Measurements from ENCODE around the gene RFPL4A.
"Not testable (repeated sequence)": the region's sequence is repeated elsewhere in the genome, so short reads cannot be mapped to it uniquely, and the experiment has no call there.

Gene RFPL4A

DNA sequence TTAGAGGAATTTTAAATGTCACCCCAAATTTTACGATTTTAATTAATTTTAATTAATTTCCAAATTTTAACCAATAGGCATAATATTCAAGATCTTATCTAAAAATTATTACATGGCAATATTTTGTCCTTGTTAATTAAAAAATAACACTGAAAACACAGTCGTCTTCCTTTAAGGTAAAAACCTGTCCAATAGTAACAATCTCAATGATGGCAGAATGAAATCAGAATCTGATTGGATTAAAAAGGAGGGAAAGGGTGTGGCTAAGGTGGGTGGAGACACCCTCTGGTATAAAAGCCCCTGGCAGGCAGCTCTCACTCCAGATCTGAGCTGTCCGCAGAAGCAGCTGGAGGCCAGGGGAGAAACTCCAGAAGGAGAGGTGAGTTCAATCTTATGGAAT, at the start of gene RFPL4A:
TSS of gene RFPL4A (plus strand) at position 301 of the 400 bp plus-strand sequence. CDS start 2,704 bp downstream, outside the sequence.
- not testable (repeated sequence) for DNase-seq (ENCODE audit: low read depth, low spot score); H3K27me3 ChIP-seq (ENCODE audit: insufficient read depth, insufficient read length); H3K36me3 ChIP-seq (ENCODE audit: insufficient read depth, insufficient read length, low read length); H3K4me1 ChIP-seq (ENCODE audit: insufficient read depth, insufficient read length); H3K9me3 ChIP-seq (ENCODE audit: insufficient read depth, low read length); H3K4me3 ChIP-seq (ENCODE audit: insufficient read length, low read depth); H3K9ac ChIP-seq (ENCODE audit: insufficient read length, low read depth)

DNA sequence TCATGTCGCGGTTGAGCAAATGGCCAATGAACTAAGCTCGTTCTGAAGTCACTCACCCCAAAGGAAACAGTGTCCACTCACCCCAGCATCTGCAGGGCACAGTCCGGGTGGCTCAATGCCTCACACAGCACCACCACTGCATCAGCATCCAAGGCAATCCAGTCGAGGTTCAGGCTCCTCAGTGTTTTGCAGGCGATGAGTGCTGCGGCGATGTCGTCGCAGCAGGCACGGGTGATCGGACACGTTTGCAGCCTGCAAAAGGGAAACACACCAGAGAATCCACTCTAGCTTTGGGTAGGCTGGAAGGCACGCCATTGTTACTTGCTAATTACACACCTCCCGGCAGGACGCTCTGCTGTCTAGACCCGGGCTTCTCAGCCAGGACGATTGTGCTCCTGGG, 47.2 kb upstream of the RFPL4A start:
- Histone ChIP-seq H3K9me3 (ENCODE audit: insufficient read depth, low read length) (no peaks in the 10 kb centered on the region; the same call in 1 of the 2 replicates), H3K4me3 (ENCODE audit: insufficient read length, low read depth) (no peak overlapping the region), H3K4me1 (ENCODE audit: insufficient read depth, insufficient read length) (no peaks in the 10 kb centered on the region), H3K27me3 (ENCODE audit: insufficient read depth, insufficient read length) (peaks cover 5% of the 10 kb centered on the region), H3K9ac (ENCODE audit: insufficient read length, low read depth) (no peak overlapping the region), H3K36me3 (ENCODE audit: insufficient read depth, insufficient read length, low read length) (no peaks in the 10 kb centered on the region)
- DNase-seq (ENCODE audit: low read depth, low spot score): no peak
- TF ChIP-seq ZNF274 (IDR thresholded peaks at IDR 0.05; ENCODE audit: low read depth, low read length) (no peak), SUZ12 (IDR thresholded peaks at IDR 0.05; ENCODE audit: extremely low read depth, insufficient read depth, insufficient read length) (no peak), YY1 (IDR thresholded peaks at IDR 0.05; ENCODE audit: insufficient read depth, insufficient read length) (no peak)

- TF ChIP-seq SUZ12 (IDR thresholded peaks at IDR 0.05; ENCODE audit: extremely low read depth, insufficient read depth, insufficient read length) (no peak), YY1 (IDR thresholded peaks at IDR 0.05; ENCODE audit: insufficient read depth, insufficient read length) (no peak), ZNF274 (IDR thresholded peaks at IDR 0.05; ENCODE audit: low read depth, low read length) (no peak)
- H3K4me1 ChIP-seq (ENCODE audit: insufficient read depth, insufficient read length): no peaks in the 10 kb centered on the region
- no peak for DNase-seq (ENCODE audit: low read depth, low spot score)
Measured at GRCh38 chr19:55712804-55713631, 45.9 kb upstream of the RFPL4A start.

GRCh38 chr19:55716531-55716930, 42.4 kb upstream of the RFPL4A start:
- no peaks in the 10 kb centered on the region for H3K36me3 ChIP-seq (ENCODE audit: insufficient read depth, insufficient read length, low read length)
- H3K4me1 ChIP-seq (ENCODE audit: insufficient read depth, insufficient read length): no peaks in the 10 kb centered on the region
- no peaks in the 10 kb centered on the region for H3K27me3 ChIP-seq (ENCODE audit: insufficient read depth, insufficient read length)
- H3K9ac ChIP-seq (ENCODE audit: insufficient read length, low read depth): no peak overlapping the region
- H3K9me3 ChIP-seq (ENCODE audit: insufficient read depth, low read length): peaks cover 10% of the 10 kb centered on the region; the same call in 1 of the 2 replicates
- no peak overlapping the region for H3K4me3 ChIP-seq (ENCODE audit: insufficient read length, low read depth)
- no peak for TF ChIP-seq YY1 (IDR thresholded peaks at IDR 0.05; ENCODE audit: insufficient read depth, insufficient read length)
- no peak for DNase-seq (ENCODE audit: low read depth, low spot score)

More at GRCh38 chr19:55712804-55713631, 45.9 kb upstream of the RFPL4A start:
- no peaks in the 10 kb centered on the region for H3K36me3 ChIP-seq (ENCODE audit: insufficient read depth, insufficient read length, low read length)
- no peak overlapping the region for H3K4me3 ChIP-seq (ENCODE audit: insufficient read length, low read depth)
- no peaks in the 10 kb centered on the region; the same call in 1 of the 2 replicates for H3K9me3 ChIP-seq (ENCODE audit: insufficient read depth, low read length)
- H3K9ac ChIP-seq (ENCODE audit: insufficient read length, low read depth): no peak overlapping the region
- peaks cover 5% of the 10 kb centered on the region for H3K27me3 ChIP-seq (ENCODE audit: insufficient read depth, insufficient read length)

DNA sequence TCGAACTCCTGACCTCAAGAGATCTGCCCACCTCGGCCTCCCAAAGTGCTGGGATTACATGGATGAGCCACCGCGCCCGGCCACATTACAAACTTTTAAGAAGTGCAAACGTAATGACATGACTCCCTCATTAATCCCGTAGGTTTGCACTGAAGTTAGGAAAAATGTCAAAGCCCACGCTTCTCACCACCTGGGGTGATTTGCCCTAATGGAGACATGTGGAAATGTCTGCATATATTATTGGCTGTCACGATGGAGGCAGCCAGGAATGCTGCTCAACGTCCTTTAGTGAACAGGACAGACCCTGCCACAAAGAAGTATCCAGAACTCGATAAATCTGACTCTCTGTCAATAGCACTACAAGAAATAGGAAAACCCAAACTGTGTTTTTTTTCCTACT, 41.6 kb upstream of the RFPL4A start:
- DNase-seq (ENCODE audit: low read depth, low spot score): no peak
- Histone ChIP-seq H3K27me3 (ENCODE audit: insufficient read depth, insufficient read length) (no peaks in the 10 kb centered on the region), H3K4me1 (ENCODE audit: insufficient read depth, insufficient read length) (no peaks in the 10 kb centered on the region), H3K36me3 (ENCODE audit: insufficient read depth, insufficient read length, low read length) (no peaks in the 10 kb centered on the region), H3K4me3 (ENCODE audit: insufficient read length, low read depth) (no peak overlapping the region), H3K9ac (ENCODE audit: insufficient read length, low read depth) (no peak overlapping the region), H3K9me3 (ENCODE audit: insufficient read depth, low read length) (peaks cover 15% of the 10 kb centered on the region; the same call in 1 of the 2 replicates)
- no peak for TF ChIP-seq SUZ12 (IDR thresholded peaks at IDR 0.05; ENCODE audit: extremely low read depth, insufficient read depth, insufficient read length)
- TF ChIP-seq ZNF274 (IDR thresholded peaks at IDR 0.05; ENCODE audit: low read depth, low read length): no peak
- TF ChIP-seq YY1 (IDR thresholded peaks at IDR 0.05; ENCODE audit: insufficient read depth, insufficient read length): no peak

GRCh38 chr19:55717879-55718711, 40.8 kb upstream of the RFPL4A start:
- not testable (repeated sequence) for H3K27me3 ChIP-seq (ENCODE audit: insufficient read depth, insufficient read length); DNase-seq (ENCODE audit: low read depth, low spot score)
- H3K9me3 ChIP-seq (ENCODE audit: insufficient read depth, low read length): peaks cover 15% of the 10 kb centered on the region; the same call in 1 of the 2 replicates

GRCh38 chr19:55720214-55720746, 38.6 kb upstream of the RFPL4A start:
- no peaks in the 10 kb centered on the region for H3K4me1 ChIP-seq (ENCODE audit: insufficient read depth, insufficient read length)
- no peak overlapping the region for H3K4me3 ChIP-seq (ENCODE audit: insufficient read length, low read depth)
- TF ChIP-seq ZNF274 (IDR thresholded peaks at IDR 0.05; ENCODE audit: low read depth, low read length) (no peak), YY1 (IDR thresholded peaks at IDR 0.05; ENCODE audit: insufficient read depth, insufficient read length) (no peak), SUZ12 (IDR thresholded peaks at IDR 0.05; ENCODE audit: extremely low read depth, insufficient read depth, insufficient read length) (no peak)
- H3K36me3 ChIP-seq (ENCODE audit: insufficient read depth, insufficient read length, low read length): no peaks in the 10 kb centered on the region
- no peaks in the 10 kb centered on the region for H3K27me3 ChIP-seq (ENCODE audit: insufficient read depth, insufficient read length)
- no peak for DNase-seq (ENCODE audit: low read depth, low spot score)
- no peak overlapping the region for H3K9ac ChIP-seq (ENCODE audit: insufficient read length, low read depth)
- H3K9me3 ChIP-seq (ENCODE audit: insufficient read depth, low read length): peaks cover 15% of the 10 kb centered on the region; the same call in 1 of the 2 replicates

More at GRCh38 chr19:55717879-55718711, 40.8 kb upstream of the RFPL4A start:
- not testable (repeated sequence) for H3K36me3 ChIP-seq (ENCODE audit: insufficient read depth, insufficient read length, low read length); H3K4me3 ChIP-seq (ENCODE audit: insufficient read length, low read depth); H3K4me1 ChIP-seq (ENCODE audit: insufficient read depth, insufficient read length)
- H3K9ac ChIP-seq (ENCODE audit: insufficient read length, low read depth): peak overlapping the region; percentile 10
